ENCODE data around the gene IL1RAPL1.

The IL1RAPL1 gene

GRCh38 chrX:29634516-29634915 lies 1047.3 kb downstream of the IL1RAPL1 start:
- no peak overlapping the region for H3K4me3 ChIP-seq (ENCODE audit: low read depth, low read length)
- no peak for DNase-seq (ENCODE audit: low read depth)
- no peak for TF ChIP-seq CTCF (IDR thresholded peaks at IDR 0.05; ENCODE audit: low read depth, low read length, missing control alignments)

- no peak overlapping the region for H3K4me3 ChIP-seq (ENCODE audit: low read depth, low read length)
- no peak for DNase-seq (ENCODE audit: low read depth)
- no peak for TF ChIP-seq CTCF (IDR thresholded peaks at IDR 0.05; ENCODE audit: low read depth, low read length, missing control alignments)
Observed at GRCh38 chrX:29636331-29636730, 1049.1 kb downstream of the IL1RAPL1 start.

- no peak overlapping the region for H3K4me3 ChIP-seq (ENCODE audit: low read depth, low read length)
- TF ChIP-seq CTCF (IDR thresholded peaks at IDR 0.05; ENCODE audit: low read depth, low read length, missing control alignments): no peak
- no peak for DNase-seq (ENCODE audit: low read depth)
Observed at GRCh38 chrX:29640106-29640505, 1052.9 kb downstream of the IL1RAPL1 start.

GRCh38 chrX:29641461-29641860 lies 1054.2 kb downstream of the IL1RAPL1 start:
- TF ChIP-seq CTCF (IDR thresholded peaks at IDR 0.05; ENCODE audit: low read depth, low read length, missing control alignments): no peak
- no peak overlapping the region for H3K4me3 ChIP-seq (ENCODE audit: low read depth, low read length)
- DNase-seq (ENCODE audit: low read depth): no peak

- no peak overlapping the region for H3K4me3 ChIP-seq (ENCODE audit: low read depth, low read length)
- TF ChIP-seq CTCF (IDR thresholded peaks at IDR 0.05; ENCODE audit: low read depth, low read length, missing control alignments): no peak
- no peak for DNase-seq (ENCODE audit: low read depth)
Observed at GRCh38 chrX:29643181-29643580, 1055.9 kb downstream of the IL1RAPL1 start.

GRCh38 chrX:29648161-29648560 lies 1060.9 kb downstream of the IL1RAPL1 start:
- DNase-seq (ENCODE audit: low read depth): no peak
- H3K4me3 ChIP-seq (ENCODE audit: low read depth, low read length): no peak overlapping the region
- no peak for TF ChIP-seq CTCF (IDR thresholded peaks at IDR 0.05; ENCODE audit: low read depth, low read length, missing control alignments)

GRCh38 chrX:29652484-29652883 lies 1065.2 kb downstream of the IL1RAPL1 start:
- no peak for TF ChIP-seq CTCF (IDR thresholded peaks at IDR 0.05; ENCODE audit: low read depth, low read length, missing control alignments)
- H3K4me3 ChIP-seq (ENCODE audit: low read depth, low read length): no peak overlapping the region
- DNase-seq (ENCODE audit: low read depth): no peak

Data from GM12864 (cell line).